Measurements from ENCODE around the gene SLC25A33. TPM values are rescaled to one million over a fixed set of nuclear protein-coding genes. Genes with fewer than 3 reads are reported as not detected.

The SLC25A33 gene
- total and polyA plus RNA-seq, 2 donors = 4.6 to 5.8 TPM

DNA sequence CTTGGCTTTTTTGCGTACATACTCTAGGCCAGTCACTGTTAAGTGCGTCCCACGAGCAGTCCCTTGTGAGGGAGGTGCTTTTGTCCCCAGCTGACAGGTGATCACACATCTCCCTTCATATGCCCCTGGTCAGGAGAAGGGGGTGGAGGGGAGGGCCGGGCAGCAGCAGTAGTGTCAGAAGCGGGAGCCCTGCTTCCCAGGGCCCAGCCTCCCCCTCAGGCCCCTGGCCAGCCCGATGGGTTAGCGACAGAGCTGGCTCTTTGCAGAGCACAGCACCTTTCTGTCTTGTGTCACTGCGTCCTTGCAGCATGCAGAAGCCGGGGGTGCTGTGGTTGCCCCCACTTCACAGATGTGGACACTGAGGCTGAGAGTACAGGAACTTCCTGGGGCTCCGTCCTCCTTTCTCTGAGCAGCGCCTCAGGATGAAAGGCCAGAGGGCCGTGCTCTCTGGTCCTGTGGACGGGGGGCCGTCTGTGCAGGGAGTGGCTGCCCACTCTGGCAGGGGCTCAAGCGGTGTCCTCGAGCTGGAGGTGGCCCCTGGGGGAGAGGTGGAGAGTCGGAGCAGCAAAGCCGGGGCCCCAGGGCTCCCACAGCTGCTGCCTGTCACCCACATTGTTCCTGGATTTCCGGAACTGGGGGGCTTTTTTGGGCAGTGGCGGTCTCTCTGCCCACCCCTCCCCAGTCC lies 55.3 kb downstream of the SLC25A33 start:
- Histone ChIP-seq H3K4me1 (ENCODE audit: control insufficient read depth in 2 of 2, insufficient read depth in 2 of 2, low read length in 2 of 2) (peaks cover 5 to 48% of the 10 kb centered on the region in 2 donors), H3K4me3 (ENCODE audit: low read length in 2 of 2) (no peak overlapping the region), H3K36me3 (ENCODE audit: control insufficient read depth in 2 of 2, insufficient read depth in 2 of 2, low read length in 1 of 2) (peaks cover 18 to 23% of the 10 kb centered on the region in 2 donors), H3K9me3 (ENCODE audit: control insufficient read depth in 2 of 2, insufficient read depth in 1 of 2, low read length in 1 of 2) (peaks cover 0 to 2% of the 10 kb centered on the region in 2 donors), H3K27ac (ENCODE audit: low read depth in 1 of 2, low read length in 1 of 2) (no peak overlapping the region), H3K27me3 (ENCODE audit: control insufficient read depth in 2 of 2, insufficient read depth in 1 of 2, low read length in 1 of 2) (no peaks in the 10 kb centered on the region)
- WGBS = 97% methylated on average over 20 of the region's 20 CpGs
- DNase-seq (ENCODE audit: low read depth in 6 of 9, low spot score in 9 of 9) = no peak

DNA sequence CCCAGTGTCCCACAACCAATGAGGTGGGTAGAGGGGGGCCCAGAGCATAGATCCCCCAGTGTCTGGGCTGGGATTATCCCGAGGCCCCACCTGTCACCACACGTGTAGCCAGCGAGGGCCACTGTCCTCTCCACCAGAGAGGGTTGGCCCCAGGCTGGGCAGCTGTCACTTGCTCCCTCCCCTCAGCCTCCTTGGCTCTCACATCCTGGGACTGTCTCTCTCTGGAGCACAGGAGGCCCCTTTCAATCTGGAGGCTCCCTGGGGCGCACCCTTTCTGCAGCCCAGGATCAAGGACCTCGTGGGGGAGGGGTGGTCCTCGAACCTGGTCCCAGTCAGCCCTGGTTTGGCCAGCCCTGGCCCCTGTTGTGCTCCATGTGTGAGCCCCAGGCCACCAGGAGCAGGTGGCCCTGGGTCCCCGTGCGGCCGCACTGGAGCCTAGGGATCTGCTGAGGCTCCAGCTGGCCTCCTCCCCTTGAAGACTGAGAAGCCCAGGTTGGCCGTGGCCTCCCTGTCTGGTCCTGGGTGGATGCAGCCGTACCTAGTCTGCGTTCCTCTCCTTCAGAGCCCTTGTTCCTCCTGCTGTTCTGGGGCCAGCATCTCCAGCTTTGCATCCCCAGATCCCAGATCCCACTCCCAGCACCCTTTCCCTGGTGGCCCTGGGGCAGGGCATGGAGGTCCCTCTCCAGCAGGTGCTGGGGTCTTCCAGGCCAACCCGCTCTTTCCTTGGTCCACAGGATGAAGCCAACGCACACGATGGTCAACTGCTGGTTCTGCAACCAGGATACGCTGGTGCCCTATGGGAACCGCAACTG lies 56.1 kb downstream of the SLC25A33 start:
- Histone ChIP-seq H3K9me3 (ENCODE audit: control insufficient read depth in 2 of 2, insufficient read depth in 1 of 2, low read length in 1 of 2) (peaks cover 0 to 2% of the 10 kb centered on the region in 2 donors), H3K4me3 (ENCODE audit: low read length in 2 of 2) (no peak overlapping the region), H3K36me3 (ENCODE audit: control insufficient read depth in 2 of 2, insufficient read depth in 2 of 2, low read length in 1 of 2) (peaks cover 26 to 28% of the 10 kb centered on the region in 2 donors), H3K4me1 (ENCODE audit: control insufficient read depth in 2 of 2, insufficient read depth in 2 of 2, low read length in 2 of 2) (peaks cover 5 to 41% of the 10 kb centered on the region in 2 donors), H3K27ac (ENCODE audit: low read depth in 1 of 2, low read length in 1 of 2) (no peak overlapping the region), H3K27me3 (ENCODE audit: control insufficient read depth in 2 of 2, insufficient read depth in 1 of 2, low read length in 1 of 2) (no peaks in the 10 kb centered on the region)
- DNase-seq (ENCODE audit: low read depth in 6 of 9, low spot score in 9 of 9) = no peak
- 92% methylated on average over 17 of the region's 17 CpGs for WGBS

DNA sequence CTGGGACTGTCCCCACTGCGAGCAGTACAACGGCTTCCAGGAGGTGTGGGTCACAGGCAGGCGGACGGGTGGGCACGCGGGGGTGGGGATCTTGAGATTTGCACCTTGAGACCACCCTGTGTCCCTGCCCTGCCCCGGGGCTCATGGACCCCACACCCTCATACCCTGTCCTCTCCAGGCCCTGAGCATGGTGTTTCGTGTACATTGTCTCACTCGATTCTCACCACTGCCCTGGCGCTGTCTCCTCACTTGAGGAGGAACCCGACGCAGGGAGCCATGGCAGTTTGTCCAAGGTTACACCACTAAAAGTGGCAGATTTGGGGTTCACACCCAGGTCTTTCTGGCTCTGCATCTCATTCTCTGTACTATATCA lies 56.7 kb downstream of the SLC25A33 start:
- H3K27me3 ChIP-seq (ENCODE audit: control insufficient read depth in 2 of 2, insufficient read depth in 1 of 2, low read length in 1 of 2) = no peaks in the 10 kb centered on the region
- peaks cover 5 to 35% of the 10 kb centered on the region in 2 donors for H3K4me1 ChIP-seq (ENCODE audit: control insufficient read depth in 2 of 2, insufficient read depth in 2 of 2, low read length in 2 of 2)
- DNase-seq (ENCODE audit: low read depth in 6 of 9, low spot score in 9 of 9) = no peak
- H3K36me3 ChIP-seq (ENCODE audit: control insufficient read depth in 2 of 2, insufficient read depth in 2 of 2, low read length in 1 of 2) = peaks cover 30 to 32% of the 10 kb centered on the region in 2 donors
- peaks cover 0 to 2% of the 10 kb centered on the region in 2 donors for H3K9me3 ChIP-seq (ENCODE audit: control insufficient read depth in 2 of 2, insufficient read depth in 1 of 2, low read length in 1 of 2)
- H3K27ac ChIP-seq (ENCODE audit: low read depth in 1 of 2, low read length in 1 of 2) = no peak overlapping the region
- 98% methylated on average over 12 of the region's 12 CpGs for WGBS
- H3K4me3 ChIP-seq (ENCODE audit: low read length in 2 of 2) = no peak overlapping the region

DNA sequence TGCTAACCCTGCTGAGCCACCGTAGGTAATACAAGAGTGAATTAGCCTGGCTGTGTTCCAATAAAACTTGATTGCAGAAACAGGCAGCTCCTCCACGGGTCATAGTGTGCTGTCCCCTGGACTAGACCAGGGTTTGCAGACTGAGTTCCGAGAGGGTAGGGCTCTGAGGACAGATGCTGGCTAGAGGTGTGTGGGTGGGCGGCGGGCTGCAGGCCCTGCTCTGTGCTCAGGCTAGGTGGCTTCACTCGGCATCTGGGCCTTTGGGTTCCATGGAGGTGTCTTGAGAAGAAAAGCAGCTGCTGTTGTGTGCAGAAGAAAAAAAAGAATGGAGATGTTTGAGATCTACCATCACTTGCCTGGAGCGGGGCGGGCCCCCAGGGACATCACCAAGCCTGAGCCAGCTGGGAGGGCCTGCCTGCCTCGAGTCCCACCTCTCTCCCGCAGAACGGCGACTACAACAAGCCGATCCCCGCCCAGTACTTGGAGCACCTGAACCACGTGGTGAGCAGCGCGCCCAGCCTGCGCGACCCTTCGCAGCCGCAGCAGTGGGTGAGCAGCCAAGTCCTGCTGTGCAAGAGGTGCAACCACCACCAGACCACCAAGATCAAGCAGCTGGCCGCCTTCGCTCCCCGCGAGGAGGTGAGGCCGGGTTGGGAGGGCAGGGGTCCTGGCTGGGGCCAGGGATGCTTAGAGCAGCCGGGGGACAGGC lies 57.3 kb downstream of the SLC25A33 start:
- Histone ChIP-seq H3K4me3 (ENCODE audit: low read length in 2 of 2) (no peak overlapping the region), H3K27me3 (ENCODE audit: control insufficient read depth in 2 of 2, insufficient read depth in 1 of 2, low read length in 1 of 2) (no peaks in the 10 kb centered on the region), H3K4me1 (ENCODE audit: control insufficient read depth in 2 of 2, insufficient read depth in 2 of 2, low read length in 2 of 2) (peaks cover 5 to 29% of the 10 kb centered on the region in 2 donors), H3K27ac (ENCODE audit: low read depth in 1 of 2, low read length in 1 of 2) (no peak overlapping the region), H3K9me3 (ENCODE audit: control insufficient read depth in 2 of 2, insufficient read depth in 1 of 2, low read length in 1 of 2) (peaks cover 0 to 2% of the 10 kb centered on the region in 2 donors), H3K36me3 (ENCODE audit: control insufficient read depth in 2 of 2, insufficient read depth in 2 of 2, low read length in 1 of 2) (peaks cover 36 to 37% of the 10 kb centered on the region in 2 donors)
- DNase-seq (ENCODE audit: low read depth in 6 of 9, low spot score in 9 of 9) = no peak
- 96% methylated on average over 27 of the region's 27 CpGs for WGBS

DNA sequence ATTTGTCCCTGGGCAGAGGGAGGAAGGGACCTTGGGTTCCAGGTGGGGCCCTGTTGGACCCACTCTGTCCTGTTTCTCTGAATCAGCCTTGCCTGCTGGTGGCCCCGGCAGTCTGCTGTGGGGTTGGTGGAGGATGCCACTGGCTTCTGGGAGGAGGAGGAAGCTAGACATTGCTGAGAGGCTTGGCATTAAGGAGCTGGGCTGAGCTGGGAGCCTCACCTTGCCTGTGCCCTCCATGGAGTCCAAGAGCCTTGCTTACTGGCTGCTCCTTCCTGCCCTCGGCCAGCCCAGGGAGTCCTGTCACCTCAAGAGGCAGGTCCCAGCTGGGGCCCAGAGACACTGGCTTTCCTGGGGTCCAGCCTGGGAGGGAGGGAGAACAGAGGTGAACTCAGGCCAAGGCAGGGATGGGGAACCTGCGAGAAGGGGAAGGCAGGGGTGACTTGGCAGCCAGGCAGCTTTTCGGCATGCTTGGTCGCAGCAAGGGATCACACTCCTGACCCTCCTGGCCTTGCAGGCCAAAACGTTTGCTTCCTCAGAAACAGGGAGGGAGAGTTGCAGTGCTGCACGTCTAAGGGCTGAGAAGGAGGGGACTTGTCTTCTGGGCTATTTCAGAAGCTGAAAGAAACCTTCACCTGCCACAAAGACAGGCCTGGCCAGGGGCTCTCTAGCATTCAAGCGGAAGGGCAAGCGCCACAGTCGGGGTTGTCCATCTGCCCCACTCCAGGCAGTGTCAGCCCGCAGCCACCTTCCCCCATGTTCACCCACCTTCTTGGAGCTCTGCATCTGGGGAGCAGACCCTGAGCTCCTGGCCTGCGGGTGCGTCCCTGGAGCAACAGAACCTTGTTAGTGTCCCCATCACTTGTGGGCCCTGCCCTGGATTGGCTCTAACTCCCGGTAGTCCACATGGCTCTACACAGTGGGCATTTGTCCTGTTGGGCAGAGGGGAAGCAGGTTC lies 58.4 kb downstream of the SLC25A33 start:
- Histone ChIP-seq H3K27ac (ENCODE audit: low read depth in 1 of 2, low read length in 1 of 2) (no peak overlapping the region), H3K27me3 (ENCODE audit: control insufficient read depth in 2 of 2, insufficient read depth in 1 of 2, low read length in 1 of 2) (no peaks in the 10 kb centered on the region), H3K4me3 (ENCODE audit: low read length in 2 of 2) (no peak overlapping the region), H3K9me3 (ENCODE audit: control insufficient read depth in 2 of 2, insufficient read depth in 1 of 2, low read length in 1 of 2) (peaks cover 0 to 2% of the 10 kb centered on the region in 2 donors), H3K4me1 (ENCODE audit: control insufficient read depth in 2 of 2, insufficient read depth in 2 of 2, low read length in 2 of 2) (peaks cover 5 to 18% of the 10 kb centered on the region in 2 donors), H3K36me3 (ENCODE audit: control insufficient read depth in 2 of 2, insufficient read depth in 2 of 2, low read length in 1 of 2) (peaks cover 46 to 47% of the 10 kb centered on the region in 2 donors)
- DNase-seq (ENCODE audit: low read depth in 6 of 9, low spot score in 9 of 9) = no peak
- 96% methylated on average over 14 of the region's 14 CpGs for WGBS

GRCh38 chr1:9598316-9598700 lies 59.0 kb downstream of the SLC25A33 start:
- Histone ChIP-seq H3K27ac (ENCODE audit: low read depth in 1 of 2, low read length in 1 of 2) (no peak overlapping the region), H3K9me3 (ENCODE audit: control insufficient read depth in 2 of 2, insufficient read depth in 1 of 2, low read length in 1 of 2) (peaks cover 0 to 2% of the 10 kb centered on the region in 2 donors), H3K36me3 (ENCODE audit: control insufficient read depth in 2 of 2, insufficient read depth in 2 of 2, low read length in 1 of 2) (peaks cover 53% of the 10 kb centered on the region in 2 donors), H3K4me3 (ENCODE audit: low read length in 2 of 2) (no peak overlapping the region), H3K27me3 (ENCODE audit: control insufficient read depth in 2 of 2, insufficient read depth in 1 of 2, low read length in 1 of 2) (no peaks in the 10 kb centered on the region), H3K4me1 (ENCODE audit: control insufficient read depth in 2 of 2, insufficient read depth in 2 of 2, low read length in 2 of 2) (peaks cover 3 to 12% of the 10 kb centered on the region in 2 donors)
- no peak for DNase-seq (ENCODE audit: low read depth in 6 of 9, low spot score in 9 of 9)
- WGBS = 93% methylated on average over 18 of the region's 18 CpGs

DNA sequence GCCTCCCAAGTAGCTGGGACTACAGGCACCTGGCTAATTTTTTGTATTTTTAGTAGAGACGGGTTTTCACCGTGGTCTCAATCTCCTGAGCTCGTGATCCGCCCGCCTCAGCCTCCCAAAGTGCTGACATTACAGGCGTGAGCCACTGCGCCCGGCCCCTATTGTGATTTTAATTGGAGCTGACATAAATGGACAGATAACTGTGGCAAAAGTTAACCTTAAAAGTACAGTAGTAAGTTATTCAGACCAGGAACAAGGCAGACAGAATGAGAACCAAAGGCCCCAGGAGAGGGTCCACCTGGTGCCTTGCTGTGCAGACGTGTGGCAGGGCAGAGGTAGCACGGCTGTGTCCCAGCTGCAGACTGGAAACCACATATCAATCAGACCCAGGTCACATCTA lies 60.5 kb downstream of the SLC25A33 start:
- Histone ChIP-seq H3K4me3 (ENCODE audit: low read length in 2 of 2) (no peak overlapping the region), H3K36me3 (ENCODE audit: control insufficient read depth in 2 of 2, insufficient read depth in 2 of 2, low read length in 1 of 2) (peaks cover 61 to 67% of the 10 kb centered on the region in 2 donors), H3K4me1 (ENCODE audit: control insufficient read depth in 2 of 2, insufficient read depth in 2 of 2, low read length in 2 of 2) (peaks cover 0 to 2% of the 10 kb centered on the region in 2 donors), H3K27ac (ENCODE audit: low read depth in 1 of 2, low read length in 1 of 2) (no peak overlapping the region), H3K9me3 (ENCODE audit: control insufficient read depth in 2 of 2, insufficient read depth in 1 of 2, low read length in 1 of 2) (peaks cover 0 to under 1% of the 10 kb centered on the region in 2 donors), H3K27me3 (ENCODE audit: control insufficient read depth in 2 of 2, insufficient read depth in 1 of 2, low read length in 1 of 2) (no peaks in the 10 kb centered on the region)
- WGBS = 96% methylated on average over 10 of the region's 10 CpGs
- DNase-seq (ENCODE audit: low read depth in 6 of 9, low spot score in 9 of 9) = no peak
